ENCODE data around the gene ENO3.

ENO3 gene

GRCh38 chr17:4949321-4950074 lies 1.4 kb upstream of the ENO3 start:
- DNase-seq (ENCODE audit: low read depth in 4 of 4, low spot score in 1 of 4): peak in 3 of 4 experiments; percentile 51 to 78 (median 59)

- peak in 1 of 4 experiments; percentile 30 for DNase-seq (ENCODE audit: low read depth in 4 of 4, low spot score in 1 of 4)
Measured at GRCh38 chr17:4950075-4950745, 709 bp upstream of the ENO3 start.

- DNase-seq (ENCODE audit: low read depth in 4 of 4, low spot score in 1 of 4): no peak
Measured at GRCh38 chr17:4951486-4951885, 567 bp downstream of the ENO3 start.

GRCh38 chr17:4953451-4953961 lies 2.6 kb downstream of the ENO3 start:
- DNase-seq (ENCODE audit: low read depth in 4 of 4, low spot score in 1 of 4): no peak

- DNase-seq (ENCODE audit: low read depth in 4 of 4, low spot score in 1 of 4): no peak
Measured at GRCh38 chr17:4955091-4955490, 4.2 kb downstream of the ENO3 start.

- DNase-seq (ENCODE audit: low read depth in 4 of 4, low spot score in 1 of 4): no peak
Measured at GRCh38 chr17:4956493-4957061, 5.7 kb downstream of the ENO3 start.

GRCh38 chr17:4958102-4958501 lies 7.2 kb downstream of the ENO3 start:
- no peak for DNase-seq (ENCODE audit: low read depth in 4 of 4, low spot score in 1 of 4)

- DNase-seq (ENCODE audit: low read depth in 4 of 4, low spot score in 1 of 4): no peak
Measured at GRCh38 chr17:4959261-4959965, 8.5 kb downstream of the ENO3 start.

GRCh38 chr17:4960279-4960922 lies 9.5 kb downstream of the ENO3 start:
- DNase-seq (ENCODE audit: low read depth in 4 of 4, low spot score in 1 of 4): no peak

GRCh38 chr17:4965311-4965986 lies 14.5 kb downstream of the ENO3 start:
- no peak for DNase-seq (ENCODE audit: low read depth in 4 of 4, low spot score in 1 of 4)

- peak in 3 of 4 experiments; percentile 76 to 89 (median 89) for DNase-seq (ENCODE audit: low read depth in 4 of 4, low spot score in 1 of 4)
Measured at GRCh38 chr17:4966844-4967538, 16.1 kb downstream of the ENO3 start.

GRCh38 chr17:4967539-4968485 lies 16.9 kb downstream of the ENO3 start, which contains the start of gene SPAG7:
Gene SPAG7 (minus strand): TSS chr17:4967817. CDS start chr17:4967804, 13 bp downstream.
- peak in 3 of 4 experiments; percentile 85 to 87 (median 85) for DNase-seq (ENCODE audit: low read depth in 4 of 4, low spot score in 1 of 4)

GRCh38 chr17:4968486-4969046 lies 17.6 kb downstream of the ENO3 start:
- no peak for DNase-seq (ENCODE audit: low read depth in 4 of 4, low spot score in 1 of 4)

GRCh38 chr17:4969047-4969550 lies 18.2 kb downstream of the ENO3 start:
- peak in 2 of 4 experiments; percentile 38 to 59 for DNase-seq (ENCODE audit: low read depth in 4 of 4, low spot score in 1 of 4)

- DNase-seq (ENCODE audit: low read depth in 4 of 4, low spot score in 1 of 4): no peak
Measured at GRCh38 chr17:4969551-4970173, 18.7 kb downstream of the ENO3 start.

GRCh38 chr17:4970273-4970672 lies 19.4 kb downstream of the ENO3 start:
- no peak for DNase-seq (ENCODE audit: low read depth in 4 of 4, low spot score in 1 of 4)

- DNase-seq (ENCODE audit: low read depth in 4 of 4, low spot score in 1 of 4): no peak
Measured at GRCh38 chr17:4971826-4972225, 20.9 kb downstream of the ENO3 start.
